Right renal cortex interstitium (tissue), 3 donors: ENCODE measurements around the gene TACR1. TPM values are rescaled to one million over a fixed set of nuclear protein-coding genes. Genes with fewer than 3 reads are reported as not detected.
"Not testable (repeated sequence)": the region's sequence is repeated elsewhere in the genome, so short reads cannot be mapped to it uniquely, and the experiment has no call there.

Experiments used
- DNase-seq, 3 donors: peaks; one replicate each; pipeline ENCODE4 v3.0.0-alpha.2; 2013; ENCODE audit warnings: low read depth in 3 of 3, low spot score in 2 of 3
- polyA plus RNA-seq, 3 donors: library from polyadenylated mRNA; unstranded; fragments of 120-200 nt; gene quantifications; one replicate each; pipeline ENCODE4 v1.2.1, GENCODE V29; 2013; ENCODE audit not compliant: insufficient read length in 3 of 3

Gene TACR1, protein sequence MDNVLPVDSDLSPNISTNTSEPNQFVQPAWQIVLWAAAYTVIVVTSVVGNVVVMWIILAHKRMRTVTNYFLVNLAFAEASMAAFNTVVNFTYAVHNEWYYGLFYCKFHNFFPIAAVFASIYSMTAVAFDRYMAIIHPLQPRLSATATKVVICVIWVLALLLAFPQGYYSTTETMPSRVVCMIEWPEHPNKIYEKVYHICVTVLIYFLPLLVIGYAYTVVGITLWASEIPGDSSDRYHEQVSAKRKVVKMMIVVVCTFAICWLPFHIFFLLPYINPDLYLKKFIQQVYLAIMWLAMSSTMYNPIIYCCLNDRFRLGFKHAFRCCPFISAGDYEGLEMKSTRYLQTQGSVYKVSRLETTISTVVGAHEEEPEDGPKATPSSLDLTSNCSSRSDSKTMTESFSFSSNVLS
- polyA plus RNA-seq: 1 to 10 TPM; 1.7 to 2.3 (median 1.9) TPM

DNA sequence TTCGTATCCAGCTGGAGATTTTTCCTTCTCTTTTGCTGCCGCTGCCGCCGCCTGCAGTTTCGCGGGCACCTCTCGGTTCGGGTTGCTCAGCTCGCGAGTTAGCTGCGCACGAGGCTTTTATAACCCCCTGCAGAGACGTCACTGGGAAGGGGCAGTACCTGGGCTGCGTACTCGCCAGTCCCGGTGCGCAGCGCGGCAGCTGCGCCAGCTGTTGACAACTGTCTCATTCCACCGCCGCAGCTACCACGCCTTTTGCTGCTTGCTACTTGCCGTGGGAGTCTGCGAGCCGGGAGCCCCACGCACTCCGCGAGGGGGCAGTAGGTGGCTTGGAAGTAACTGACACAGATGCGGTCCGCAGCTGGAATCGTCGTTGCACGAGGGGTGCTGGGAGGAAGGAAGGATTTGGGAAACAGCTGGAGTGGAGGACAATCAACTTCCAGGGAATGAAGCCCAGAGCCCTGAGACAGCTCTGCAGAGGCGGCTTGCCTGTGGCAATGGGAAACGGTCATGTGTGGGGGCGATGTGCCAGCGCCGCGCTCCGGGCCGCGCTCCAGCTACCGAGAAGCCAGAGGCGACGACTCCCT is at the start of gene TACR1:
Gene TACR1, minus strand, starts transcription at position 93 of the 584 bp plus-strand sequence. CDS start 586 bp downstream, outside the sequence.
- DNase-seq: peak in 2 of 3 donors; percentile 37 to 47

DNA sequence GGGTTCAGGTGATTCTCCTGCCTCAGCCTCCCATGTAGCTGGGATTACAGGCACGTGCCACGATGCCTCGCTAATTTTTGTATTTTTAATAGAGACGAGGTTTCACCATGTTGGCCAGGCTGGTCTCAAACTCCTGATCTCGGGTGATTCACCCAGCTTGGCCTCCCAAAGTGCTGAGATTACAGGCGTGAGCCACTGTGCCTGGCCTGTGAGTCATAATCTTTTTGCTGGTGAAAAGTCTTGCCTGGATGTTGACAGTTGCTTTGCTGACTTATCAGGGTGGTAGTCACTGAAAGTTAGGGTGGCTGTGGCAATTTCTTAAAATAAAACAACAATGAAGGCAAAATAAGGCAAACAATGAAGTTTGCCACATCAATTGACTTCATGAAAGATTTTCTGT is 49.3 kb upstream of the TACR1 start:
- not testable (repeated sequence) for DNase-seq

DNA sequence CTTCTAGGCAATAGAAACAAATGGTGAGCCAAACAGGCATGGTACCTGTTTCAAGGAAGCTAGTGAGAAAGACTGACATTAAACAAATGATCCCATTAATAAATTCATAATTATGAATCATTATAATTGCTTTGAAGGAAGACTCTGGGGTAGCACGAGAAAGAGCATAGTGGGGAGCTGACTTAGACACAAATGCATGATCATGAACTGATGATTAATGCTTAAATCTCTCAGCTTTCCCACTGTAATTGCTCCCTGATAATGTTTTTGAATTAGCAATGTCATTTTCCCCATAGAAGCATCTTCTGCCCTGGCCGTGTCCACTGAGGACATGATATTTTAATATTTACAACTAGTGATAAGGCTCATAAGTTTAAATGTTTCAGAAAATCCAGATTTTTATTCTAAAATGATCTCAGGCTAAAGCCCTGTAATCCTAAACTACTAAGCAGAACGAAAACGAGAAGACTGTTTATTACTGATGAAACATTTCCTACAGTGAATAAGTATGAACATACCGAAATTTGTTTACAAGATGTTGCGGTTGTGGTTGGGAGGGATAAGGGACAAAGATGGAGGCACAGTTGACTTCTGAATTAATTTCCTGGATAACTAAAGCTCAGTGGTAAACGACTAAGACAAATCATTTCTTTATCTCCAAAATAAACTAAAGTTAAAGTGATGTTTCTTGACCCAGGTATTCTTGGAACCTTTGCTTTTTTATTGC is 47.3 kb upstream of the TACR1 start:
- no peak for DNase-seq

DNA sequence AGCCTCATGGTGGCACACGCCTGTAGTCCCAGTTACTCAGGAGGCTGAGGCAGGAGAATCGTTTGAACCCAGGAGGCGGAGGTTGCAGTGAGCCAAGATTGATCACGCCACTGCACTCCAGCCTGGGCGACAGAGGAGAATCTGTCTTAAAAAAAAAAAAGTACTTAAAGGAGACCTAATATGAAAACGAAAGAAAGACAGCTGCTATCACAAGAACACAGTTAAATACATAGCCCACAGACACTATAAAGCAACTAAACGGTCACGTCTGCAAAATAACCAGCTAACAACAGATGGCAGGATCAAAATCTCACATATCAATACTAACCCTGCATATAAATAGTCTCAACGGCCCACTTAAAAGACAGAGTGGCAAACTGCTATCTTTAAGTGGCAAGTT is 43.9 kb upstream of the TACR1 start:
- no peak for DNase-seq

DNA sequence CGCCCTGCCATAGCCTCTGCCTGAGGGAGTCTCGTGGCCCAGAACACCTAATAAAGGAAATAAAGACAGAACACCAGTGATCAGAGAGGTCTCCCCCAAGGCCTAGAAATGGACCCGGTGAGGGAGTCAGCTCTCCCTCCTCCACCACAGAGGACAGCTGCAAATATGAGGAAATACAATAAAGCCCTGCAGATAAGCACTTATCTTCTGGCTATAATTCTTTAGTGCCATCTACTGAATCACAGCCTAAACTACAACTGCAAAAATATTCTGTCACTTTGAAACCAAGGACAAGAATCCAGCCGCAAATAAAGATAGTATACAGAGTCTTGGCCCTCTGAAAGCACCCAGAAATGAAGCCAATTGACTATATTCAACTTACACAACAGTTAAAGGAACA is 42.4 kb upstream of the TACR1 start:
- DNase-seq: no peak

DNA sequence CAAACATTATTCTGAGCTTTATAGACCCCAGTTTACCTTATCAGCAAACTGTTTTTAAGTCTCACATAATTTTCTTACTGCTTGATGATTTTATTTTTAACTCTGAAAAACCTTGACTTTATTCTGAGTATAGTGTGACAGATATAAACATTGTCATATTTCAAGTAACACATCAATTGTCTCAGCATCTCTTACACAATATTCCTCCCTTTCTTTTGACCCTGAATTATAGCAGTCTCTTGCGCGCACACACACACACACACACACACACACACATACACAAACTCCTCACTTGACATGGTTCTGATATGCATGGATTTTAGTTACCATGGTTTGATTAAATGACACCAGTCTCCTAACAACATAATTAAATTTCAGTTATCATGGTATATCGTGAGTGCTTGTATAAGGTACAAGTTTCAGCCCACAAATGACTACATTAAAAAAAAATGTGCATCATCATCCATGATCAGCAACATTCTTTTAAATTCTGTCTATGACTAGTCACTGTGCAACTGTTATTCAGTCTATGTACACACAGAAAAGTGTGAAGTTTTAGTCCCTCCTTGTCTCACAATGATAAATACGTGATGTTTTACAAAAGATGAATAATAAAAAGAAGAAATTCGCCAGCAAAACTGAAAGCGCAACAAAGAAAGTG is 39.5 kb upstream of the TACR1 start:
- no peak for DNase-seq

DNA sequence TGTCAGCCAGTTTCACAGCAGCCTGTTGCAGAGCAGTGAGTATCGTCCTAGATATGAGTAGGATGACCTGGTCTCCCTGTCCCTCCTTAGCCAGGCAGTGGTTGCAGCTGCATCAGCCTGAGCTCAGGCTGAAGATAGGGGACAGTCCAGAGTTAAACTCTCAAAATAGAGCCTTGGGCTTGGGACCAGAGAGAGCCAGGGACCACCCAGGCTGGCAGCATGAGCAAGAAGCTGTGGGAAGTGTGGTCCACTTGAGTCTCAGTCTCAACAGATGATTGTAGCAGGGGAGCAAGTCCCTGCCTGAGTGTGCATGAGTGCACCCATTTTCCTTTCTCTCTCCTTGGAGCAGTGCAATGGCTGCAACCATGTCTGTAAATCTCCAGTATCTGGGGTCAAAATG is 38.0 kb upstream of the TACR1 start:
- DNase-seq: no peak

DNA sequence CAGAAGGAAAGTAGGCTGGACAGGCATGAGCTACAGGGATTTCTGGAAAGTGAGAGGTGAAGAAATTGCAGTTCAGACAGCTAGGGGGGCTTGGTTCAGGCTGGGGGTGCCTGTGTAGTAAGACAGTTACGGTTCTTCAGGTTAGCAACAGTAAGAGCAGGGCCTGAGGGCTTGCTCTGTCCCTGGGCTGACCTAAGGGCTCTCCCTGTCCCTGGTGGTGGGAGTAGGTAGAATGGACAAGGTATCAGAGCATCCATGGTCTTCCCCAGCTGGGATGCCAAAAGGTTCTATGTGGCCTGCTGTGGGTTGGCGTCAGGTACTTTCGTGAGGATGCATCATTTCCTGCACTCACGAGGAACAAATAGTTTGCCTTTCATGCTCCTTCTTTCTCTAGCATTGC is 34.6 kb upstream of the TACR1 start:
- DNase-seq: no peak

DNA sequence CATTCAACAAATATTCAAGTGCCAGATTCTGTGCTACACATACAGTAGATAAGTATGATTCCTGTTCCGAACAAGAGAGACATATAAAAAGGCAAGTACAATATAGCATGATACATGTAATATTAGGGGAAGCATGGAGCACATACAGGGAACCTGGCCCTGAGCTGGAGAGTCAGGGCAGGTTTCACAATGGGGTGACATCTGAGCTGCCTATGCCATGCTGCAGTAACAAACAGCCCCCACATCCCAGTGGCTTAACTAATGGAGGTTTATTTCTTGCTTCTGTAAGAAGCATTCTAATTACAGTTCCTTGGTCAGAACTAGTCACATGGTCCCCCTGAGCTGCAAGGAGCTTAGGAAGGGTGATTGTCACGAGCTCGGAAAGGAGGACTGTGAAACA is 27.3 kb upstream of the TACR1 start:
- no peak for DNase-seq

DNA sequence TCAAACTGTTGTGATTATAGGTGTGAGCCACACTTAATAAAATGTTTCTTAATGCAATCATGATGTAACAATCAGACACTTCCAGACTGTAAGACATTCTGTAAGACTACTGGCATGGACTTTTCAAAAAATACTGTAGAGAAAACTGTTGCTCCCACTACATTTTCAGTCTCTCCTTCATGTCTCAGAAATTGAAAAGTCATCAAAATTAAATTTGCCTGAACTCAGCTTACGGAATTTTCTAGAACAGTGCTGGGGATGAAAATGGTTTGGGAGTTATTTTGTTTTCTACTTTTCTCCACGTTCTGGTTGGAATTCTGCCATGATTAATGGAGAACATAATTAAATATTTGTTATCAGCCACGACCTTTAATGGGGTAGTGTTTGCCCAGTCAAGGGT is 26.8 kb upstream of the TACR1 start:
- no peak for DNase-seq

DNA sequence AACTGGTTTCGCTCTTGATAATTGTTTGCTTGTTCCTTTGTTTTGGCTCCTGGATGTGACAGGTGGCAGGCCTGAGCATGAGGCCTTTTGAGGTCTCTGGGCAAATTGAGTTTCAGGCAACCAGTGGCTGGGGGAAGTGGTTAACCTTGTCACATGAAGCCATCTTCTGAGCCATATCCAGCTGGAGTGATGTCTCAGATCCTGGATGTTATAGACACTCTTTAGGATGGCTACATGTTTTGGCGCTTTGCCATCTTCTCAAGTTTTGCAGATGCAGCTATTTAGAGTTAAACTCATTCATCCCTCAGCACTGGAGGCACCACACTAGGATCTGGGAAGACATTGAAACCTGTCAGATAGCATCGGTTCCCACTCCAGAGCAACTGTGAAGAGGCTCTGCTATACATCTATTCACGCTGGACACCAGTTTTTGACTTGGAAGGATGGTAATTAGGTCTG is 25.3 kb upstream of the TACR1 start:
- DNase-seq: no peak

DNA sequence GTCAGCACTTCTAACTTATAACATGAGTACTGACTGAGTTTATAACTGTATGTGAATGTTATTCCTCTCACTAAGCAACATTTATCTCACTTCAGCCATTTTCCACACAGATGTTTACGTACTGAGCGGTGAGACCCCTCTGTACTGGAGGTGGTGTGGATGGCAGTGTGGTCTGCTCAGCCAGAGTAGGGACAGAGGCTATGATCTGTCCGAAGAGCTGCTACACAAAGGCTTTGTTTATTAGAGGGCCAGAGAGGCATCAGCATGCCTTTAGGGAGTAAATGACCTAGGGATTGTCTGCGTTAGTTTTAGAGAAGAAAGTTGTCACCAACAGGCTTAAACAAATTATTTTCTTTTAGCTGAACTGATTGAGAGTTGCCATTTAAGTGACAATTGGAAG is 23.2 kb upstream of the TACR1 start:
- DNase-seq: no peak

DNA sequence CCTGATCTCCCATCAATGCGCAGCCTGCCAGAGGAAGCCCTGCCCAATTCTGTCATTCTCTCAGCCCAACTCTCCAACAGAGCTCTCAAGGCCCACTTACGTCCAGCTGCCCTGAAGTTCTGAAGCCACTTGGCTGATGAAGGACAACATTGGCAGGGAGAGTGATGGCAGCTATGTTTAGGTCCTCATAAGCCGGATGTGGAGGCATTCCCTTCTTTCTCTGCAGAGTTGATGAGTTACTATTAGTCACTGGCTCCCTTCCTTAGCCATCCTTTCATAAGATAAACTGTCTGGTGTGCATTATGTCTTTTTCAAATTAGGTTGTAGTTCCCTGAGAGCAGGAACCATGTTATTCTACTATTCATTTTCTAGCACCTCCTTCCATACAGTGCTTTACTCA is 22.5 kb upstream of the TACR1 start:
- no peak for DNase-seq

DNA sequence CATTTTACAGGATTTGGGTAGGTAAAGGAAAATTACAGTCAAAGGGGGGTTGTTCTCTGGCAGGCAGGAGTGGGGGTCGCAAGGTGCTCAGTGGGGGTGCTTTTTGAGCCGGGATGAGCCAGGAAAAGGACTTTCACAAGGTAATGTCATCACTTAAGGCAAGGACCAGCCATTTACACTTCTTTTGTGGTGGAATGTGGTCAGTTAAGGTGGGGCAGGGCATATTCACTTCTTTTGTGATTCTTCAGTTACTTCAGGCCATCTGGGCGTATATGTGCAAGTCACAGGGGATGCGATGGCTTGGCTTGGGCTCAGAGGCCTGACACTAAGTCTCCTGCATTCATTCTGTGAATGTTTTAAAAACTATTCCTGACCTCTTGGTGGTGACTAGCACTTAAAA is 19.9 kb upstream of the TACR1 start:
- not testable (repeated sequence) for DNase-seq

DNA sequence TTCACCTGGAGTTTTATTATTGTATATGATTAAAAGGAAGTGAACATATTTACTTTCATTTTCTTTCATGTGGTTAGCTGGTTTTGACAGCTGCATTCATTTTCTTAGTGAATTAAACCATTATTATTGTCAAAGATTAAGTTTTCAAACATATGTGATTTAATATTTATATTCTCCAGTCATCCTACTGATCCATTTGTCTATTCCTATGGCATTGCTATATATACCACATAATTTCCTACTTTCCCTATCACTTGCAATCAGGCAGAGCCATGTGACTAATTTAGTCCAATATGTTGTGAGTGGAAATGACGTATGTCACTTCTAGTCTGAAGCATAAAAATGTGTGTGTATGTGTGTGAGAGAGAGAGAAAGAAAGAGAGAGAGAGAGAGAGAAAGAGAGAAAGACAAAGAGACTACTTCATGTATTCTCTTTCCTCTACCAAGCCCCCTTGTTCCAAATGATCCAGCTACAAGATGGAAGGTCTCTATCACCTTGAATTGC is 12.0 kb upstream of the TACR1 start:
- no peak for DNase-seq

DNA sequence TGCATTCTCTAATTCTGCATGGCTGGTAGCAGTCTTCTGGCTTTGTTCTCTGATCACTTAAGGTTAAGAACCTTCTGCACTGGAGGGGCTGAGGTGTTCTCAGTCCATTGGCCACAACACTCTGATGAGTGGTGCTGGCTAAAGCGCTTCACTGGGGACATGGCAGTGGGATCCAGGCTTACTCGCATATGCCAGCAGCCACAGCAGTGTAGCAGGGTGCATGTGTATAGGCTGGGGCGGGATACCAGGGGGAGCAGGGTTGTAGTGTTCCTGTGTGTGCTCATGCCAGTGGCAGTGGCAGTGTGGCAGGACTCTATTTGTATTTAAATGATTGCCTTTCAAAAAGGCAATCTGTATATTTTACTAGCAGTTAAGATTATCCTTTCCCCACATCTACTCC is 11.1 kb upstream of the TACR1 start:
- DNase-seq: no peak

DNA sequence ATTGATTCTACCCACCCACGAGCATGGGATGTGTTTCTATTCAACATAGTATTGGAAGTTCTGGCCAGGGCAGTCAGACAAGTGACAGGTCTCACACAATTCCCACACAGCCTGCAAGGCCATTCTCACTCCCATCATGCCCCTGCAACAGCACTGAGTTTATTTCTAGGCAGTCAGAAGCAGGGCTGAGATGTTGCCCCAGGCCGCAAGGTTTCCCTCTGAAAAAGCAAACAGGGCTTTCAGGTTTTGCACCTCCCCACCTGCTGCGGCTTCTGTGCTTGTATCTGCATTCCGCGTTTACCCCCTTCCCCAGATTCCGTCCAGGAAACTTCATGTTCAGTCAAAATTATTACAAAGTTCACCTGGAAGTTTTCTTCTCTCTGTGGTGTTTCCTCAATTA is 9.4 kb upstream of the TACR1 start:
- DNase-seq: no peak

DNA sequence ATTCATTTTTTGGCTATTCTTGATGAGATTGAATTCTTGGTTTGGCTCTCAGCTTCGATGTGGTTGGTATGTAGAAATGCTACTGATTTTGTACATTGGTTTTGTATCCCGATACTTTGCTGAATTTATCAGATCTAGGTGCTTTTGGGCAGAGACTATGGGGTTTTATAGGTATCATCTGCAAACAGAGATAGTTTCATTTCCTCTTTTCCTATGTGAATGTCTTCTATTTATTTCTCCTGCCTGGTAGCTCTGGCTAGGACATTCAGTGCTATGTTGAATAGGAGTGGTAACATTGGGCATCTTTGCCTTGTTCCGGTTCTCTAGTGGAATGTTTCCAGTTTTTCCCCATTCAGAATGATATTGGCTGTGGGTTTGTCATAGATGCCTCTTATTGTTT is 5.5 kb upstream of the TACR1 start:
- DNase-seq: no peak

DNA sequence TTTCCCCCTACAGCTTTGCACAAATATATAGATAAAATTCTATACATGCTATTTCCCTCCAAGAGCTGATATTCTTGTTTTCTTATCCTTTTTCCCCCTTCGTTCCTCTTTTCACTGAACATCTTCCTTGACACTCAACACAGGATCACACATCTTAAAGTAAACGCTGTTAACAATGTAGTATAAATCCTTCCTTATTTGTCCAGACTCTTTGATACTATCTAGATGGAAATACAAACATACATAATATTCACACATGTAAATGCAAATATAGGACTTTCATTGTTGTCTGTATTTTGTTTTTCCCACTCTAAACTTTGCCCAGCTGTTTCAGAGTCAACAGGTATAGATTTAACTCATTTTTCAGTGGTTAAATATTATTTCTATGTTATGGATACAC is 3.0 kb upstream of the TACR1 start:
- no peak for DNase-seq

DNA sequence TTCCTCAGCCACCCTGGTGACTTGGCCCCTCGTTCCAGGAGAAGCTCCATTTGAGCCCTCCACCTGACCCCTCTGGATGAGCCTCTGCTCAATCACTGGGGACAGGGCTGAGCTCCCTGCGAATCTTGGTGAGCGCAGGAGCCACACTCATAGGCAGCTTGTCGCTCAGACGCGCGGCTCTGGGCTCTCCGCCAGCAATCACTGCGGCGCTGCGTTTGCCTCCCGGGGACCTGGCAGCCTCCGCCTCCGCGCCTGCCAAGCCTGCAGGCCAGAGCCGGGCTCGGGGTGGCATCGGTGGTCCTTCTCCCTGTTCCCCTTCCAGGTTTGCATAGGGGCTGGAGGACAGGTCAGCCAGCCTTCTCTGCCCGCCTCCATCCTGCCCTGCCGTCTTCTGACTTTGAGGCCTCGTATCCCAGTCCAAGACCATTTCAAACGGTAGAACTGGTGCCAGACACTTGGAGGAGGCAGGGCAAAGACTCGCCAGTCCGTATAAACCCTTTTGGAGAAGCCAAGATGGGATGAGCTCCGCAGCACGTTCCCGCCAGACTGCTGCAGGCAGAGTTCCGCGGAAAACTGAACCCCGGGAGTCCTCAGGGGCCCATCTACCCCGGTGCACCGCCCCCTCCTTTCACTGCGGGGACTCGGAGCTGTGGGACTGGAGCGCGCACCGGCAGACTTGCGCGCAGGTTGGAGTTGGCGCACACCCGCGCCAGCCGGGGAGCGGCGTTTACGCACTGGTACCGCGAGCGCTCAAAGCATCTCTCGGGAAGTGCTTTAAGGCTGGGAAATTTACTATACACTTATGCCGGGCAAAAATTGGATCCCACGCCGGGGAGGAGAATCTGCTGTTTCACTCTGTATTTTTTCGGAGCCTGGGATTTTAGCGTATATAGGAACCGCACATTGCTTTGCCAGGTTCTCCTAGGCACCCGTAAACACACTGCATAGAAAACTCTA is 1.1 kb upstream of the TACR1 start:
- peak in 1 of 3 donors; percentile 35 for DNase-seq
